ENCODE data around the gene EHD1. TPM values are rescaled to one million over a fixed set of nuclear protein-coding genes. Genes with fewer than 3 reads are reported as not detected.
A peak's percentile ranks its signal among the peaks of the same experiment; 100 is the strongest.

The EHD1 gene
- total and polyA plus RNA-seq, 9 of the 15 experiments (the other 6 are each of a cell fraction or from before 2014, with no cell fraction given): 0.46 to 65.0 (median 16.4) TPM

GRCh38 chr11:64915376-64915887 lies 37.0 kb upstream of the EHD1 start:
- WGBS (ENCODE audit: insufficient coverage, low coverage, missing lambda C conversion rate): 65% methylated on average over 7 of the region's 7 CpGs
- intact Hi-C loops (cut with micrococcal nuclease): no loop called here
- DNase-seq (ENCODE audit: extremely low read depth in 1 of 4, low spot score in 3 of 4) (no peak), ATAC-seq (no peak), FAIRE-seq (no peak)
- Histone ChIP-seq H3K79me2 (ENCODE audit: control insufficient read depth, insufficient read depth, low read length) (peaks cover 26% of the 10 kb centered on the region), H3K36me3 (ENCODE audit: control insufficient read depth, insufficient read depth, low read length) (peaks cover 37% of the 10 kb centered on the region; the same call in 2 of the 3 replicates), H3K9me1 (ENCODE audit: control insufficient read depth, insufficient read depth, low read length) (peaks cover 5% of the 10 kb centered on the region), H3K4me3 (peak overlapping the region; percentile 87), H3K27me3 (ENCODE audit: control insufficient read depth in 2 of 2, insufficient read depth in 2 of 2, low read length in 2 of 2) (no peaks in the 10 kb centered on the region), H3K9ac (ENCODE audit: insufficient read depth in 1 of 2, low read depth in 2 of 2, low read length in 2 of 2) (peak overlapping the region; percentile 92 to 100), H4K20me1 (replicated peaks; ENCODE audit: control insufficient read depth, insufficient read depth, low read length) (no peaks in the 10 kb centered on the region), H3K4me2 (ENCODE audit: insufficient read depth, low read length) (peak overlapping the region; percentile 98), H2AFZ (ENCODE audit: low read depth, low read length) (no peak overlapping the region), H3K9me3 (replicated peaks; ENCODE audit: control insufficient read depth, insufficient read depth, low read depth, low read length) (no peaks in the 10 kb centered on the region), H3K4me1 (replicated peaks in 1 of 2; ENCODE audit: control insufficient read depth in 2 of 2, insufficient read depth in 2 of 2, low read length in 2 of 2) (peaks cover 18 to 59% of the 10 kb centered on the region in 2 experiments; a peak in 4 of 5 replicates), H3K27ac (ENCODE audit: extremely low read depth, low read depth, low read length) (peak overlapping the region; percentile 87)
- ChIA-PET POLR2A (interaction anchor here (0.7 to 1.3 kb wide), 5 partner anchors 9 to 207 kb away, joined by 3 to 10 read pairs (median 3); partner anchors contain the start of genes FAU and MRPL49), CTCF (ENCODE audit: low intra/inter-chr PET ratio) (no interaction called here)
- BruUV-seq (replicated peaks): no TSS peak
- in situ Hi-C loops (cut with MboI): no loop called here
- no peak for TF ChIP-seq PYGO2 (tag; IDR thresholded peaks at IDR 0.05)
- no peak for TF ChIP-seq HDAC3 (IDR thresholded peaks at IDR 0.05; ENCODE audit: borderline replicate concordance, partially characterized antibody)
- no peak for TF ChIP-seq ZNF324 (CRISPR knock-in tag; IDR thresholded peaks at IDR 0.05)
- no peak for TF ChIP-seq TCF15 (CRISPR knock-in tag; IDR thresholded peaks at IDR 0.05)
- TF ChIP-seq SPI1 (IDR thresholded peaks at IDR 0.05; ENCODE audit: borderline replicate concordance, low read depth, low read length): 0 out of 2 replicates have a peak, but pooled peaks have one; percentile 65
- TF ChIP-seq THRAP3 (IDR thresholded peaks at IDR 0.05; ENCODE audit: borderline replicate concordance): no peak
- TF ChIP-seq KHSRP (IDR thresholded peaks at IDR 0.05): no peak
- no peak for TF ChIP-seq ZBTB34 (CRISPR knock-in tag; IDR thresholded peaks at IDR 0.05)
- TF ChIP-seq ZNF263 (CRISPR knock-in tag; IDR thresholded peaks at IDR 0.05; ENCODE audit: borderline replicate concordance): no peak
- TF ChIP-seq ZNF668 (CRISPR knock-in tag; IDR thresholded peaks at IDR 0.05): no peak
- no peak for TF ChIP-seq MCM5 (IDR thresholded peaks at IDR 0.05; ENCODE audit: low read depth)
- TF ChIP-seq ZNF121 (CRISPR knock-in tag; conservative IDR thresholded peaks at IDR 0.05): no peak
- no peak for TF ChIP-seq ZNF384 (IDR thresholded peaks at IDR 0.05; ENCODE audit: low read depth, low read length)
- no peak for TF ChIP-seq RBM34 (IDR thresholded peaks at IDR 0.05; ENCODE audit: borderline replicate concordance, insufficient read depth, low read length)
- no peak for TF ChIP-seq ZNF23 (CRISPR knock-in tag; IDR thresholded peaks at IDR 0.05)
- no peak for TF ChIP-seq BRD4 (IDR thresholded peaks at IDR 0.05)
- TF ChIP-seq MCM3 (IDR thresholded peaks at IDR 0.05): no peak
- peak; percentile 21; the same call in 1 of the 2 replicates for TF ChIP-seq TEAD4 (IDR thresholded peaks at IDR 0.05; ENCODE audit: low read length)
- no peak for TF ChIP-seq TEAD4 (CRISPR knock-in tag; IDR thresholded peaks at IDR 0.05; ENCODE audit: borderline replicate concordance)
- TF ChIP-seq HCFC1 (IDR thresholded peaks at IDR 0.05; ENCODE audit: low read depth, low read length): no peak
- TF ChIP-seq LEF1 (IDR thresholded peaks at IDR 0.05): no peak

All from K562 (cell line).